GM12878 (cell line): ENCODE data around the gene NAP1L4. TPM values are rescaled to one million over a fixed set of nuclear protein-coding genes. Genes with fewer than 3 reads are reported as not detected.

Source experiments
- ATAC-seq: fragments of 200-7000 bp; cut with Tn5 transposase; 3 replicates; pipeline ENCODE4 v1.9.1; 2020; ENCODE audit warnings: mild to moderate bottlenecking, moderate library complexity
- BruUV-seq: library from RNA; stranded (reverse); fragments of 400-500 nt; replicated peaks from 2 replicates; lab custom pipeline; 2021; lab: Mats Ljungman, UMichigan
- CTCF ChIA-PET: fragments of 300-600 bp; sonication (Branson Sonifier 250); formaldehyde crosslinking; extraction: SDS; loops from one replicate; lab custom pipeline; 2021; ENCODE audit warnings: inconsistent platforms; lab: Yijun Ruan, JAX
- POLR2A ChIA-PET: fragments of 350-600 bp; formaldehyde crosslinking; extraction: SDS; loops from one replicate; lab custom pipeline; 2021; ENCODE audit warnings: inconsistent platforms; lab: Charles Lee
- RAD21 ChIA-PET: fragments of 300-600 bp; sonication (Branson Sonifier 250); formaldehyde crosslinking; loops from one replicate; lab custom pipeline; 2023; ENCODE audit warnings: antibody characterized with exemption; ENCODE audit not compliant: unreplicated experiment; lab: Charles Lee
- SMC1A ChIA-PET: fragments of 300-600 bp; sonication (Branson Sonifier 250); formaldehyde crosslinking; loops from one replicate; lab custom pipeline; 2023; ENCODE audit not compliant: unreplicated experiment, uncharacterized antibody; lab: Charles Lee
- DNase-seq: peaks from one replicate; pipeline ENCODE4 v3.0.0-alpha.2; 2011; ENCODE audit warnings: low read depth, low spot score
- FAIRE-seq: peaks from 3 replicates; lab custom pipeline; 2011; peaks lifted over from hg19 to GRCh38; lab: Jason Lieb, UNC
- H2AFZ ChIP-seq: 2 replicates; pipeline ENCODE4 v1.6.0; 2011; ENCODE audit warnings: low read depth, low read length, control low read depth; ENCODE audit not compliant: control insufficient read depth
- H3K27ac ChIP-seq: 2 replicates; pipeline ENCODE4 v1.5.1; 2011; ENCODE audit warnings: control low read depth; ENCODE audit not compliant: control insufficient read depth, insufficient read depth
- H3K27me3 ChIP-seq, 2 experiments: replicated peaks in 1 of 2; 2 replicates each; pipeline versions ENCODE4 v1.6.0 to v1.6.1; 2011; ENCODE audit warnings: low read length in 1 of 2; ENCODE audit not compliant: control insufficient read depth in 2 of 2, insufficient read depth in 2 of 2
- H3K36me3 ChIP-seq, 2 experiments: 2 replicates each; pipeline ENCODE4 v1.5.1; 2011; ENCODE audit warnings: low read length in 1 of 2; ENCODE audit not compliant: control insufficient read depth in 2 of 2, insufficient read depth in 2 of 2
- H3K4me1 ChIP-seq: 2 replicates; pipeline ENCODE4 v1.6.1; 2011; ENCODE audit warnings: mild to moderate bottlenecking, low read length, moderate library complexity, mixed read lengths; ENCODE audit not compliant: control insufficient read depth, insufficient read depth
- H3K4me2 ChIP-seq: 2 replicates; pipeline ENCODE4 v1.6.0; 2011; ENCODE audit warnings: control low read depth; ENCODE audit not compliant: control insufficient read depth, insufficient read depth
- H3K4me3 ChIP-seq: fragments of 200-600 bp; sonication (generic); 2 replicates; pipeline ENCODE4 v1.5.1; 2016
- H3K79me2 ChIP-seq: 2 replicates; pipeline ENCODE4 v1.6.0; 2011; ENCODE audit warnings: low read length; ENCODE audit not compliant: control insufficient read depth, insufficient read depth
- H3K9ac ChIP-seq: 2 replicates; pipeline ENCODE4 v1.8.0; 2011; ENCODE audit warnings: low read length, control low read depth, mixed read lengths; ENCODE audit not compliant: control insufficient read depth, insufficient read depth
- H3K9me3 ChIP-seq: replicated peaks from 3 replicates; pipeline ENCODE4 v1.5.1; 2011; ENCODE audit warnings: mild to moderate bottlenecking, low read length; ENCODE audit not compliant: control insufficient read depth, insufficient read depth
- H4K20me1 ChIP-seq: 2 replicates; pipeline ENCODE4 v1.6.0; 2011; ENCODE audit not compliant: control insufficient read depth, insufficient read depth
- EP300 ChIP-seq, 2 experiments: fragments of 150-350 bp in 1 of 2; IDR thresholded peaks; 2 replicates each; pipeline ENCODE4 v1.6.1; 2011 to 2012; ENCODE audit warnings: low read depth in 2 of 2, low read length in 2 of 2, borderline replicate concordance in 1 of 2, improper control_type of control experiment in 1 of 2, inconsistent platforms in 1 of 2; ENCODE audit not compliant: control insufficient read depth in 1 of 2
- POLR2A ChIP-seq: IDR thresholded peaks from 2 replicates; pipeline ENCODE4 v1.6.1; 2011; ENCODE audit warnings: low read depth, mild to moderate bottlenecking, low read length
- POU2F2 ChIP-seq: IDR thresholded peaks from 3 replicates; pipeline ENCODE4 v1.6.1; 2011; ENCODE audit warnings: low read depth, mild to moderate bottlenecking, low read length, borderline replicate concordance
- SPI1 ChIP-seq: IDR thresholded peaks from 2 replicates; pipeline ENCODE4 v1.6.1; 2011; ENCODE audit warnings: low read depth, mild to moderate bottlenecking, low read length, moderate library complexity, borderline replicate concordance; ENCODE audit not compliant: insufficient read depth
- SRF ChIP-seq, 2 experiments: IDR thresholded peaks; 2 replicates each; pipeline ENCODE4 v1.6.1; 2011; ENCODE audit warnings: low read depth in 2 of 2, low read length in 2 of 2, mild to moderate bottlenecking in 1 of 2, moderate library complexity in 1 of 2
- TARDBP ChIP-seq: IDR thresholded peaks from 2 replicates; pipeline ENCODE4 v1.6.1; 2016; ENCODE audit warnings: borderline replicate concordance
- ZNF207 ChIP-seq: fragments of 450-650 bp; IDR thresholded peaks from 2 replicates; pipeline ENCODE4 v1.6.1; 2014; ENCODE audit warnings: antibody characterized with exemption, mild to moderate bottlenecking, borderline replicate concordance
- WGBS: methylation state at CpG from one replicate; pipeline ENCODE4 v1.1.6; 2016; ENCODE audit warnings: low lambda C conversion rate; ENCODE audit not compliant: insufficient replicate concordance, insufficient coverage; ENCODE audit errors: missing lambda C conversion rate; 5-methylcytosine and 5-hydroxymethylcytosine counted together
- in situ Hi-C: fragments of 300-500 bp; cut with MboI; formaldehyde crosslinking; loops from 9 replicates; pipeline ENCODE4 v1.14.3; 2018; ENCODE audit warnings: mixed read lengths
- intact Hi-C: fragments of 100-400 bp; cut with micrococcal nuclease; formaldehyde crosslinking; loops from one replicate; pipeline ENCODE4 v1.14.2; 2022; ENCODE audit not compliant: unreplicated experiment
- polyA plus RNA-seq, 11 experiments: library from polyadenylated mRNA; depleted of rRNA in 4 of 11; unstranded in 6 of 11; stranded (reverse) in 5 of 11; fragments of >200 nt; fragmentation: Nextera tagmentation in 4 of 11; fragmentation: Illumina TruSeq in 1 of 11; extraction: Ambion mirVana in 4 of 11; extraction: Trizol in 1 of 11; gene quantifications; 1 replicate in 1 of 11; 2 replicates in 10 of 11; pipeline versions ENCODE4 v1.2.1 to v1.2.3, GENCODE V29; 2011 to 2016; ENCODE audit warnings: inconsistent platforms in 2 of 11, missing spikeins in 2 of 11, low read depth in 1 of 11
- total RNA-seq, 4 experiments: library from RNA; depleted of rRNA in 3 of 4; stranded (reverse); fragments of >200 nt in 3 of 4; fragmentation: Illumina TruSeq in 1 of 4; extraction: Trizol in 1 of 4; gene quantifications; 2 replicates each; pipeline versions ENCODE4 v1.2.1 to v1.2.3, GENCODE V29; 2013 to 2021

The NAP1L4 gene
- total and polyA plus RNA-seq, 10 of the 15 experiments (the other 5 are each of a cell fraction or from before 2014, with no cell fraction given): 24.8 to 198 (median 114) TPM

- ChIA-PET SMC1A (no interaction called here), CTCF (no interaction called here), RAD21 (no interaction called here), POLR2A (no interaction called here)
- Histone ChIP-seq H2AFZ (no peak overlapping the region), H4K20me1 (no peaks in the 10 kb centered on the region), H3K27ac (no peak overlapping the region), H3K9me3 (no peaks in the 10 kb centered on the region), H3K36me3 (peaks cover 8 to 16% of the 10 kb centered on the region in 2 experiments; a peak in 3 of 4 replicates), H3K4me2 (no peak overlapping the region), H3K4me3 (no peak overlapping the region), H3K79me2 (no peaks in the 10 kb centered on the region), H3K9ac (no peak overlapping the region), H3K27me3 (no peaks in the 10 kb centered on the region), H3K4me1 (no peaks in the 10 kb centered on the region)
- TF ChIP-seq TARDBP: no peak
- no peak for TF ChIP-seq EP300 (IDR thresholded peaks at IDR 0.05; ENCODE audit: borderline replicate concordance in 1 of 2, control insufficient read depth in 1 of 2, low read depth in 2 of 2, low read length in 2 of 2)
- no peak for TF ChIP-seq SPI1
- peak; percentile 45; the same call in 1 of the 2 replicates for TF ChIP-seq POLR2A
- TF ChIP-seq SRF (IDR thresholded peaks at IDR 0.05; ENCODE audit: low read depth in 2 of 2, low read length in 2 of 2): no peak
- TF ChIP-seq POU2F2: no peak
- no peak for TF ChIP-seq ZNF207
- intact Hi-C loops: no loop called here
- WGBS: 94% methylated on average over 17 of the region's 17 CpGs
- in situ Hi-C loops: no loop called here
- no peak for ATAC-seq
- BruUV-seq: no TSS peak
- no peak for DNase-seq
- FAIRE-seq: no peak
Measured at GRCh38 chr11:3000032-3000961, 8.2 kb upstream of the NAP1L4 start.
